Ammon's horn (tissue), 1 donor: ENCODE data around the gene R3HDM1.
"Not testable (repeated sequence)": the region's sequence is repeated elsewhere in the genome, so short reads cannot be mapped to it uniquely, and the experiment has no call there.

Source experiments
- DNase-seq: peaks from one replicate; pipeline ENCODE4 v3.0.0-alpha.2; 2016; ENCODE audit warnings: low spot score

The R3HDM1 gene

GRCh38 chr2:135641156-135642068 is 110.1 kb downstream of the R3HDM1 start:
- peak; percentile 7 for DNase-seq

DNA sequence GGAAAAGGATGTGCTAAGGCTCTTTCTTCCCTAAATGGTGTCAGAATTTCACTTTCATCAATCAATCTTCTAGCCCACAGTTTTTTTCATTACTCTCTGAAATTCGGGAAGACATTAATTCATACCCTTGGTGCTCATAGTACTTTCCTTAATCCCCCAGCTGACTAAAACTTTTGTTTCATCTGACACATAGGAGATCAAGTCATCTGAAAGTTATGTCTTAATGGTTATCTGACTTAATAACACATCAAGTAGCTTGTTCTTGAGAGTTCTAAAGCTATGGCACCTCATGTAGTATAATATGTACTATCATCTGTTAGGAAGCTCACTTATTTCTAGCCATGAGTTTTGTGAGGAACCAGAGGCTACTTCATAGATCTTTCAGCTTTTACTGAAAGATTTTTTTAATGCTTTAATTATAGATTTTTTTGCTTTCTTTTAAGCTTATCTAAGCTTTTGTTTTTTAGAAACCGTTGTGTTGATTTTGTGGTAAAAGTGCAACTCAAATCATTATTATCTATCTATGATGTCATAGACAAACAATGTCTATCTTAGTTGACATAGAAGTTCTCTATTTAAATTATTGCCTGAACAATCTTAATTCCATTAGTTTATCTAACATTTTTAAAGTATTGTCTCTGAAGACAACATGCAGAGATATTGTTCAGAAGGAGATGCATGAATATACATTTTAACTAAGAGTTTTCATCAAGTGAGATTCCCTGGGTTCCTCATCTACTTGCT is 116.7 kb downstream of the R3HDM1 start:
- DNase-seq = no peak

GRCh38 chr2:135650721-135651120 is 119.4 kb downstream of the R3HDM1 start:
- DNase-seq = no peak

DNA sequence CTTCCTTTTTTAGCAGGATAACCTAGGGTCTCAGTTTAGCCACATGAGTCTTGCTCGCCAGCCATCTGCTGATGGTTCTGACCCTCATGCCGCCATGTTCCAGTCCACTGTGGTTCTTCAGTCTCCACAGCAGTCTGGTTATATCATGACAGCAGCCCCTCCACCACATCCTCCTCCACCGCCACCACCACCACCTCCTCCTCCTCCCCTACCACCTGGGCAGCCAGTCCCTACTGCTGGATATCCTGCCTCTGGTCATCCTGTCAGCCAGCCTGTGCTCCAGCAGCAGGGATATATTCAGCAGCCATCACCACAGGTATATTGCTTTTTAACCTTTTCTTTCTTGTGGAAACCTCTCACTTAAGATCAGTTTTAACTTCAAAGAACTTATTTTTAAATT is 120.4 kb downstream of the R3HDM1 start:
- no peak for DNase-seq

DNA sequence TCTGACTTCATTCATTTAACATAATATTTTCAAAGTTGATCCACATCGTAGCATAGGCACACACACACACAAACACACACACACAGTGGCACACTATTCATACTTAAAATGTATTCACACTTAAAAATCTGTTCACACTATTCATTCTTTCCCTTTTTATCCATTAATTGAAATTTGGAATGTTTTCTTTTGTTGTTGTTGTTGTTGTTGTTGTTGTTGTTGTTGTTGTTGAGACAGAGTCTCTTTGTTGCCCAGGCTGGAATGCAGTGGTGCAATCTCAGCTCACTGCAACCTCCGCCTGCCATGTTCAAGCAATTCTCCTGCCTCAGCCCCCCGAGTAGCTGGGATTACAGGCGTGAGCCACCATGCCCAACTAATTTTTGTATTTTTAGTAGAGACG is 123.0 kb downstream of the R3HDM1 start:
- not testable (repeated sequence) for DNase-seq

DNA sequence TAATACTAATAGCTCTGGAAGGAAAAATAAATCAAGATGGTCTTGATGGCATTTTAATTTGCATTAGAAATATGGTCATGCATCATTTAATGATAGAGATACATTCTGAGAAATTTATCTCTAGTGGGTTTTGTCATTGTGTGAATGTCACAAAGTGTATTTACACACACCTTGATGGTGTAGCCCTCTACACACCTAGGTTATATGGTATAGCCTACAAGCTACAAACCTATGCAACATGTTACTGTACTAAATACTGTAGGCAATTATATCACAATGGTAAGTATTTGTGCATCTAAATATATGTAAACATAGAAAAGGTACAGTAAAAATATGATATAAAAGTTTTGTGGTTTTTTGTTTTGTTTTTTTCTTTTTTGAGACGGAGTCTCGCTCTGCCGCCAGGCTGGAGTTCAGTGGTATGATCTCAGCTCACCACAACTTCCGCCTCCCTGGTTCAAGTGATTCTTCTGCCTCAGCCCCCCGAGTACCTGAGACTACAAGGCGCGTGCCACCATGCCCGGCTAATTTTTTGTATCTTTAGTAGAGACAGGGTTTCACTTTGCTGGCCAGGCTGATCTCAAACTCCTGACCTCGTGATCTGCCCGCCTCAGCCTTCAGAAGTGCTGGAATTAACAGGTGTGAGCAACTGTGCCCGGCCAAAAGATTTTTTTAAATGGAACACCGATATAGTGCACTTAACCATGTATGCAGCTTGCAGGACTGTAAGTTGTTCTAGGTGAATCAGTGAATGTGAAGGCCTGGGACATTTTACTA is 126.7 kb downstream of the R3HDM1 start:
- no peak for DNase-seq

GRCh38 chr2:135662088-135662487 is 130.8 kb downstream of the R3HDM1 start:
- DNase-seq = no peak

- DNase-seq = no peak
Measured at GRCh38 chr2:135663148-135663700, 131.9 kb downstream of the R3HDM1 start.

DNA sequence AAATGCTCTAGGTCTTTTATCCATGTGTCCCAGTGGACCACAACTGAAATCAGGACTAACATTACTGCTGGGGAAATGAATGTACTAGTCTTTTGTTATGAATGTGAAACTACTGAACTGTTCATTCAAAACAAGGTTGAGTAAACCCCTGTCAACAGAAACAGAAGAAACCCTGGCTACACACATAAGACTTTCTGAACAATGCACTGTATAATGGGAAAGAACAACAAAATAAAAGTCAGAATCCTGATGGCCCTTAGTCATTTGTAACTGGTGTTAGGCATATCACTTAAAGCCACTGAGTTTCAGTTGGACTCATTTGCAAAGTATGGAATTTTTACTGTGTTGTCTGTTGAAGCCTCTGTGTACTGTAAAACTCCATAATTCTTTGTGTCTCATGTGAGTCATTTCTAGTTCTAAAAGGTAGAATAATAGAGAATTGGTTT is 133.4 kb downstream of the R3HDM1 start:
- DNase-seq = no peak

- peak; percentile 8 for DNase-seq
Measured at GRCh38 chr2:135667045-135667444, 135.8 kb downstream of the R3HDM1 start.

DNA sequence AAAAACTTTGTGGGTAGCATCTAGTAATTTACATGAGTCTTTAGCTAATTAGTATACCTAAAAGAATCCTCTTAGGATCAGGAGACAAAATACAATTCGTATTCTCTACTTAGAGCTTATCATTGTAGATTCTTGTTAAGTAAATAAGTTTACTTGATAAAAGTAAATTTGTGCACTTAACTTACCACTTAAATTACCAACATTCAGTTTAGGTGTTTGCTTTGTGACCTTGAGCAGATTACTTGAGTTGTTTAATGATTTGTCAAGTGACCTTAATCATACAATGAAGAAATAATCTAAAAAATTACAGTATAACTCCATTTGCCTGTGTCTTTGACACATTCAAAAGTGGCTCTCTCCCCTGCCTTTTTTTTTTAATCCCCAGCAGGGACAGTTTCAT is 143.2 kb downstream of the R3HDM1 start:
- DNase-seq = no peak

GRCh38 chr2:135676031-135676430 is 144.7 kb downstream of the R3HDM1 start:
- no peak for DNase-seq

DNA sequence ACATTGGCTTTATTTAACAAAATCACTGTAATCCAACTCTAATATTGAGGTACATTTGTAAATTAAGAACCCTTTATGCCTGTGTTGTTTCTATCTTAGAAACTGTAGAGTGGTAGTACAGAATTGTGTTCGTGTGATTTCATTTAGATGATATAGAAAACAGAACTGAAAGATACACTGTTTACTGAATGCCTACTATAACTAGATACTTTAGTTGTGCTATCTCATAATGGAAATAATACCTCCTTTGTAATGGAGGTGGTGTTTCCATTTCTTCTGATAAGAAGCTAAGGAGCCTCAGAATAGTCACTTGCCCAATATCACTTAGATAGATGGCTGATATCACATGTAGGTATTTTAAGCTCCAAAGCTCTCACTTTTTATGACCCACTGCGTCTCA is 147.8 kb downstream of the R3HDM1 start:
- no peak for DNase-seq

DNA sequence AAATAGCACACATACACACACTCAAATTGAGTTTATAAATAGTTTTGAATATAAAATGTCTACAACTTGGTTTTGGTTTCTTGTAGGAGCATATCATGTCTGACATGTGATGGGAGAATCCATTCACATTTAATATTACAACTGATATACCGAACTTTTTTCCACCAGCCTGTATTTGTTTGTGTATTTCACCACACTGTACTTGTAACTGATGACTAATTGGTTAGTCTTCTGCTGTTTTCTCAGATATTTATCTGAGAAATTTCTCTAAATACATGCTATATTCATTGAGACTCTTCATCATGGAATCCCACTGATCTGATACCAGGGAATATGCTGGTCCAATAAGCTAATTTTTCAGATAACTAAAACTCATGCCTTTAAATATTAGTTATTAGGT is 154.1 kb downstream of the R3HDM1 start:
- DNase-seq = no peak

DNA sequence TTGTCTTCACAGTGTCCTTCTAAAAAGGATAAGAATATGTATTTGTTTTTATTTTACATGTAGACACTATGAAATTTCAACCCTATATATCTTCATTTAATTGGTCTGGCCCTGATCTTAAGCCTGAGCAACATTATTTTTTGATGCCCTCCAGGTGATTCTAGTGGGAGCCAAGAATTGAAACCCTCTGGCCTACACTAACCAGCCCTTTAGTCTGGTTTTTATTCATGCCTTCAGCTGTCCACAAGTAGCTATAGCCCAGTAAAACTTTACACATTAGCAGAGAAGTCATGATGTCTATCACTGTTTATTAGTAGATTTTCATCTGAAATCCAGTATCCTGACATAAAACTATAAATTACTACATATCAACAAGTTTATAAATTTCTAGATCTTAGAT is 157.7 kb downstream of the R3HDM1 start:
- DNase-seq = no peak

- DNase-seq = no peak
Measured at GRCh38 chr2:135689679-135690078, 158.4 kb downstream of the R3HDM1 start.

DNA sequence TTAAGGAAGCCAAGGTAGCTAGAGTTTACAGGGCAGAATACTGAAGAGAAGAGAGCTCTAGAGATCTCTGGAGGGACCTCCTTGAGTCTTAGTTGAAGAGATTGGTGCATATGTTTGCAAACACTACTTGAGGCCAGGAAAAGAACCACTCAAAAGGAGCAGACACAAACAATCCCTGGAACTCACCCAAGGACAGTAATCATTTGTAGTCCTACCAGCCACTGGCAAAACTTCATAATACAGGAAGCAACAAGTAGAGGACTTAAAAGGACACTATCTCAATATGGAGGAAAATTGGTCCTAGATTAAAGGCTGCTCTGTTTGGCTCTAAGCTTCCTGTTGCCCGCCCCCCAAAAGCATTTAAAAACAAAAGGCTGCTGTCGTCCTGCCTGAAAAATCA is 163.4 kb downstream of the R3HDM1 start:
- DNase-seq = no peak

DNA sequence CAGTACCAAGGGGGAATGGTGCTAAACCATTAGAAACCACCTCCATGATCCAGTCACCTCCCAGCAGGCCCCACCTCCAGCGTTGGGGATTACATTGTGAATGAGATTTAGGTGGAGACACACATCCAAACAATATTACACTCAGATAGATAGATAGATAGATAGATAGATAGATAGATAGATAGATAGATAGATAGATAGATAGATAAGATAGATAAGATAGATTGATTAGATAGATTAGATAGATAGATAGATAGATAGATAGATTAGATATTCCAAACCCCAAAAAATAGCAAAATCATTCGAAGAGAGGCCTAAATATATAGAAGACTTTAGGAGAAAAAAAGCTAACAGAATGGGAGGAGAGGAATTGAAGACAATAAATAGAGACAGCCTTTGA is 167.6 kb downstream of the R3HDM1 start:
- DNase-seq = no peak

- DNase-seq = no peak
Measured at GRCh38 chr2:135701442-135701841, 170.2 kb downstream of the R3HDM1 start.

- DNase-seq = no peak
Measured at GRCh38 chr2:135703300-135703699, 172.0 kb downstream of the R3HDM1 start.

DNA sequence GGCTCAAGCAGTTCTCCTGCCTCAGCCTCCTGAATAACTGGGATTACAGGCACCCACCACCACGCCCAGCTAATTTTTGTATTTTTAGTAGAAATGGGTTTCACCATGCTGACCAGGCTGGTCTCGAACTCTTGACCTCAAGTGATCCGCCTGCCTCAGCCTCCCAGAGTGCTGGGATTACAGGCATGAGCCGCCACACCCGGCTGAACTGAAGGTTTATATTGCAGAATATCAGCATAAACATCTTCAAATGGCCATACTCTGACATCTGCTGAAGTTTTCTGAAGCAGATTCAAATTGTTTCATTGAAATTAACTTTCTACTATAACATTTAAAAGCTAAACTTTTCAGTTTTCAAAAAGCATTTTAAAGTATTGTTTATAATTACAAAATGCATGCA is 172.8 kb downstream of the R3HDM1 start:
- DNase-seq = not testable (repeated sequence)

DNA sequence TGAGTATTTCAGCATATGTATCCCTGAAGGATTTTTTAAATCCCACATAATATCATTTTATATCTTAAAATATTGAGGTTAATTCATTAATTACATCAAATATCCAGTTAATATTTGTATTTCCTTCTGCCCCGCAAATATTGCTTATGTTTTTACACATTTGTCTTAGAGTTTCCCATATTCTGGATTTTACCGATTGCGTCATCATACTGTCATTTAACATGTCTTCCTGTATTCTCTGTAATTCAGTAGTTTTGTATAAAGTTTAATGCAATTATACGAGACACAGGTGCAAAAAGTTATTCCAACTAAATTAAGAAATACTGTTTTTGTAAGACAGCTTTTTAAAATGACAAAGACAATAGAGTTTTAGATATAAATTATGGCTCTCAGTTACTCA is 176.9 kb downstream of the R3HDM1 start:
- no peak for DNase-seq
